SK-N-SH (cell line): ENCODE data around the gene SLC27A4.

Experiments used
- CTCF ChIP-seq: fragments of 200-600 bp; sonication (generic); IDR thresholded peaks from 2 replicates; pipeline ENCODE4 v1.6.1; 2017; ENCODE audit warnings: antibody characterized with exemption, mild to moderate bottlenecking, moderate library complexity
- EP300 ChIP-seq, 2 experiments: IDR thresholded peaks; 2 replicates each; pipeline versions ENCODE4 v1.4.0 to v1.6.1; 2012; ENCODE audit warnings: borderline replicate concordance in 1 of 2, low read depth in 1 of 2, low read length in 1 of 2
- RCOR1 ChIP-seq: fragments of 150-350 bp; IDR thresholded peaks from 2 replicates; pipeline ENCODE4 v1.6.1; 2017; ENCODE audit warnings: antibody characterized with exemption, low read length
- REST ChIP-seq: IDR thresholded peaks from 2 replicates; pipeline ENCODE4 v1.6.1; 2012; ENCODE audit warnings: mild to moderate bottlenecking, low read depth, low read length, moderate library complexity
- RFX5 ChIP-seq: IDR thresholded peaks from 2 replicates; pipeline ENCODE4 v1.6.1; 2012; ENCODE audit warnings: mild to moderate bottlenecking, improper control_type of control experiment, low read length
- RXRA ChIP-seq: IDR thresholded peaks from 2 replicates; pipeline ENCODE4 v1.4.0; 2012; ENCODE audit warnings: low read depth, mild to moderate bottlenecking, borderline replicate concordance
- TAF1 ChIP-seq: IDR thresholded peaks from 2 replicates; pipeline ENCODE4 v1.6.1; 2012; ENCODE audit warnings: low read depth, mild to moderate bottlenecking, low read length, moderate library complexity, borderline replicate concordance

GRCh38 chr9:128388150-128388549, 47.8 kb downstream of the SLC27A4 start:
- TF ChIP-seq CTCF (no peak), TAF1 (no peak), RCOR1 (no peak), REST (no peak), EP300 (IDR thresholded peaks at IDR 0.05; ENCODE audit: borderline replicate concordance in 1 of 2, low read depth in 1 of 2, low read length in 1 of 2) (no peak), RFX5 (no peak), RXRA (no peak)
